SK-N-SH treated with all-trans-retinoic acid at 6 μM for 48 hours (cell line): ENCODE results near the gene RAB15.

Experiments used
- BACH2 ChIP-seq: fragments of 250-450 bp; sonication (Bioruptor Pico); IDR thresholded peaks from 2 replicates; pipeline ENCODE4 v1.9.0; 2021; ENCODE audit warnings: mild to moderate bottlenecking, borderline replicate concordance
- GLIS3 ChIP-seq: fragments of 250-450 bp; sonication (Bioruptor Pico); IDR thresholded peaks from 2 replicates; pipeline ENCODE4 v1.5.0; 2020; ENCODE audit warnings: mild to moderate bottlenecking, moderate library complexity
- OSR1 ChIP-seq: fragments of 250-450 bp; sonication (Bioruptor Pico); IDR thresholded peaks from 2 replicates; pipeline ENCODE4 v1.8.0; 2022; ENCODE audit warnings: moderate library complexity, mild to moderate bottlenecking, inconsistent platforms
- PPARA ChIP-seq: fragments of 250-450 bp; sonication (Bioruptor Pico); IDR thresholded peaks from 2 replicates; pipeline ENCODE4 v1.5.0; 2020; ENCODE audit warnings: mild to moderate bottlenecking, borderline replicate concordance
- RARB ChIP-seq: fragments of 250-450 bp; sonication (Bioruptor Pico); IDR thresholded peaks from 2 replicates; pipeline ENCODE4 v1.8.0; 2021; ENCODE audit warnings: mild to moderate bottlenecking, moderate library complexity
- ZFP30 ChIP-seq: fragments of 450-650 bp; formaldehyde crosslinking; IDR thresholded peaks from 2 replicates; pipeline ENCODE4 v1.5.0; 2022; ENCODE audit warnings: mild to moderate bottlenecking, moderate library complexity
- ZNF565 ChIP-seq: fragments of 450-650 bp; formaldehyde crosslinking; conservative IDR thresholded peaks from 2 replicates; pipeline ENCODE4 v1.5.0; 2020; ENCODE audit warnings: low read depth, mild to moderate bottlenecking, moderate library complexity
- ZNF8 ChIP-seq: fragments of 450-650 bp; formaldehyde crosslinking; IDR thresholded peaks from 2 replicates; pipeline ENCODE4 v1.5.0; 2020; ENCODE audit warnings: mild to moderate bottlenecking, moderate library complexity
- TF ChIP-seq, protein P1 (sequence below): fragments of 250-450 bp; sonication (Bioruptor Pico); IDR thresholded peaks from 2 replicates; pipeline ENCODE4 v1.8.0; 2020; ENCODE audit warnings: mild to moderate bottlenecking, moderate library complexity, borderline replicate concordance
- TF ChIP-seq, protein P2 (sequence below): fragments of 250-450 bp; sonication (Bioruptor Pico); IDR thresholded peaks from 2 replicates; pipeline ENCODE4 v1.8.0; 2021; ENCODE audit warnings: low read depth, mild to moderate bottlenecking, moderate library complexity, borderline replicate concordance
- TF ChIP-seq, protein P3 (sequence below): fragments of 250-450 bp; sonication (Bioruptor Pico); IDR thresholded peaks from 2 replicates; pipeline ENCODE4 v1.5.0; 2020; ENCODE audit warnings: mild to moderate bottlenecking, moderate library complexity

DNA sequence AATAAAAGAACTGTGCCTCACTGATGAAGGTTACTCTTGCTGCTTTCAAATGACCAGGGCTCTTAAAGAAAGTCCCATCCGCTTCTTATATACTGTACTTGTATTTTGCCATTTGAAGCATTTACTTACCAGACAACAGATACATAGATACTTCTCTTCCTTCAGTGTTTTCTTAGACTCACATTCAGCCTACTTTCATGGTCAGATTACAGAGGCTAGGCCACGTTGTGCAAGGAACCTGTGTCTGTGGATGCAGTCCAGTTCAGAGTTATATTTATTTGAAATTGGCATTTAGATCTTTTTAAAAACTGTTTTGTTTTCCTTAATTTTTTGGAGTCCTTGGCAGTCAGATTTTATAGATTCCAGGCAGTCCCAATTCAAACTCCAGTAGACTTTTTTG, 51.7 kb downstream of the RAB15 start:
- TF ChIP-seq ZFP30 (CRISPR knock-in tag) (no peak), RARB (no peak), OSR1 (CRISPR knock-in tag) (no peak), PPARA (CRISPR knock-in tag) (no peak), ZNF8 (no peak), GLIS3 (CRISPR knock-in tag) (no peak), ZNF565 (CRISPR knock-in tag) (no peak), BACH2 (CRISPR knock-in tag) (no peak)
- TF ChIP-seq, protein P1, sequence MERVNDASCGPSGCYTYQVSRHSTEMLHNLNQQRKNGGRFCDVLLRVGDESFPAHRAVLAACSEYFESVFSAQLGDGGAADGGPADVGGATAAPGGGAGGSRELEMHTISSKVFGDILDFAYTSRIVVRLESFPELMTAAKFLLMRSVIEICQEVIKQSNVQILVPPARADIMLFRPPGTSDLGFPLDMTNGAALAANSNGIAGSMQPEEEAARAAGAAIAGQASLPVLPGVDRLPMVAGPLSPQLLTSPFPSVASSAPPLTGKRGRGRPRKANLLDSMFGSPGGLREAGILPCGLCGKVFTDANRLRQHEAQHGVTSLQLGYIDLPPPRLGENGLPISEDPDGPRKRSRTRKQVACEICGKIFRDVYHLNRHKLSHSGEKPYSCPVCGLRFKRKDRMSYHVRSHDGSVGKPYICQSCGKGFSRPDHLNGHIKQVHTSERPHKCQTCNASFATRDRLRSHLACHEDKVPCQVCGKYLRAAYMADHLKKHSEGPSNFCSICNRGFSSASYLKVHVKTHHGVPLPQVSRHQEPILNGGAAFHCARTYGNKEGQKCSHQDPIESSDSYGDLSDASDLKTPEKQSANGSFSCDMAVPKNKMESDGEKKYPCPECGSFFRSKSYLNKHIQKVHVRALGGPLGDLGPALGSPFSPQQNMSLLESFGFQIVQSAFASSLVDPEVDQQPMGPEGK (CRISPR knock-in tag), result no peak
- TF ChIP-seq, protein P2, sequence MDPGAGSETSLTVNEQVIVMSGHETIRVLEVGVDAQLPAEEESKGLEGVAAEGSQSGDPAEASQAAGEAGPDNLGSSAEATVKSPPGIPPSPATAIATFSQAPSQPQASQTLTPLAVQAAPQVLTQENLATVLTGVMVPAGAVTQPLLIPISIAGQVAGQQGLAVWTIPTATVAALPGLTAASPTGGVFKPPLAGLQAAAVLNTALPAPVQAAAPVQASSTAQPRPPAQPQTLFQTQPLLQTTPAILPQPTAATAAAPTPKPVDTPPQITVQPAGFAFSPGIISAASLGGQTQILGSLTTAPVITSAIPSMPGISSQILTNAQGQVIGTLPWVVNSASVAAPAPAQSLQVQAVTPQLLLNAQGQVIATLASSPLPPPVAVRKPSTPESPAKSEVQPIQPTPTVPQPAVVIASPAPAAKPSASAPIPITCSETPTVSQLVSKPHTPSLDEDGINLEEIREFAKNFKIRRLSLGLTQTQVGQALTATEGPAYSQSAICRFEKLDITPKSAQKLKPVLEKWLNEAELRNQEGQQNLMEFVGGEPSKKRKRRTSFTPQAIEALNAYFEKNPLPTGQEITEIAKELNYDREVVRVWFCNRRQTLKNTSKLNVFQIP (CRISPR knock-in tag), result no peak
- TF ChIP-seq, protein P3, sequence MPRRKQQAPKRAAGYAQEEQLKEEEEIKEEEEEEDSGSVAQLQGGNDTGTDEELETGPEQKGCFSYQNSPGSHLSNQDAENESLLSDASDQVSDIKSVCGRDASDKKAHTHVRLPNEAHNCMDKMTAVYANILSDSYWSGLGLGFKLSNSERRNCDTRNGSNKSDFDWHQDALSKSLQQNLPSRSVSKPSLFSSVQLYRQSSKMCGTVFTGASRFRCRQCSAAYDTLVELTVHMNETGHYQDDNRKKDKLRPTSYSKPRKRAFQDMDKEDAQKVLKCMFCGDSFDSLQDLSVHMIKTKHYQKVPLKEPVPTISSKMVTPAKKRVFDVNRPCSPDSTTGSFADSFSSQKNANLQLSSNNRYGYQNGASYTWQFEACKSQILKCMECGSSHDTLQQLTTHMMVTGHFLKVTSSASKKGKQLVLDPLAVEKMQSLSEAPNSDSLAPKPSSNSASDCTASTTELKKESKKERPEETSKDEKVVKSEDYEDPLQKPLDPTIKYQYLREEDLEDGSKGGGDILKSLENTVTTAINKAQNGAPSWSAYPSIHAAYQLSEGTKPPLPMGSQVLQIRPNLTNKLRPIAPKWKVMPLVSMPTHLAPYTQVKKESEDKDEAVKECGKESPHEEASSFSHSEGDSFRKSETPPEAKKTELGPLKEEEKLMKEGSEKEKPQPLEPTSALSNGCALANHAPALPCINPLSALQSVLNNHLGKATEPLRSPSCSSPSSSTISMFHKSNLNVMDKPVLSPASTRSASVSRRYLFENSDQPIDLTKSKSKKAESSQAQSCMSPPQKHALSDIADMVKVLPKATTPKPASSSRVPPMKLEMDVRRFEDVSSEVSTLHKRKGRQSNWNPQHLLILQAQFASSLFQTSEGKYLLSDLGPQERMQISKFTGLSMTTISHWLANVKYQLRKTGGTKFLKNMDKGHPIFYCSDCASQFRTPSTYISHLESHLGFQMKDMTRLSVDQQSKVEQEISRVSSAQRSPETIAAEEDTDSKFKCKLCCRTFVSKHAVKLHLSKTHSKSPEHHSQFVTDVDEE (CRISPR knock-in tag), result no peak
